HG03064 (cell line): ENCODE measurements around the gene SMG9.
A peak's percentile ranks its signal among the peaks of the same experiment; 100 is the strongest.

Experiments used
- ATAC-seq: cut with Tn5 transposase; IDR thresholded peaks from one replicate; pipeline ENCODE4 v1.9.1; 2021; ENCODE audit warnings: low read depth; ENCODE audit not compliant: unreplicated experiment

The SMG9 gene, protein sequence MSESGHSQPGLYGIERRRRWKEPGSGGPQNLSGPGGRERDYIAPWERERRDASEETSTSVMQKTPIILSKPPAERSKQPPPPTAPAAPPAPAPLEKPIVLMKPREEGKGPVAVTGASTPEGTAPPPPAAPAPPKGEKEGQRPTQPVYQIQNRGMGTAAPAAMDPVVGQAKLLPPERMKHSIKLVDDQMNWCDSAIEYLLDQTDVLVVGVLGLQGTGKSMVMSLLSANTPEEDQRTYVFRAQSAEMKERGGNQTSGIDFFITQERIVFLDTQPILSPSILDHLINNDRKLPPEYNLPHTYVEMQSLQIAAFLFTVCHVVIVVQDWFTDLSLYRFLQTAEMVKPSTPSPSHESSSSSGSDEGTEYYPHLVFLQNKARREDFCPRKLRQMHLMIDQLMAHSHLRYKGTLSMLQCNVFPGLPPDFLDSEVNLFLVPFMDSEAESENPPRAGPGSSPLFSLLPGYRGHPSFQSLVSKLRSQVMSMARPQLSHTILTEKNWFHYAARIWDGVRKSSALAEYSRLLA

DNA sequence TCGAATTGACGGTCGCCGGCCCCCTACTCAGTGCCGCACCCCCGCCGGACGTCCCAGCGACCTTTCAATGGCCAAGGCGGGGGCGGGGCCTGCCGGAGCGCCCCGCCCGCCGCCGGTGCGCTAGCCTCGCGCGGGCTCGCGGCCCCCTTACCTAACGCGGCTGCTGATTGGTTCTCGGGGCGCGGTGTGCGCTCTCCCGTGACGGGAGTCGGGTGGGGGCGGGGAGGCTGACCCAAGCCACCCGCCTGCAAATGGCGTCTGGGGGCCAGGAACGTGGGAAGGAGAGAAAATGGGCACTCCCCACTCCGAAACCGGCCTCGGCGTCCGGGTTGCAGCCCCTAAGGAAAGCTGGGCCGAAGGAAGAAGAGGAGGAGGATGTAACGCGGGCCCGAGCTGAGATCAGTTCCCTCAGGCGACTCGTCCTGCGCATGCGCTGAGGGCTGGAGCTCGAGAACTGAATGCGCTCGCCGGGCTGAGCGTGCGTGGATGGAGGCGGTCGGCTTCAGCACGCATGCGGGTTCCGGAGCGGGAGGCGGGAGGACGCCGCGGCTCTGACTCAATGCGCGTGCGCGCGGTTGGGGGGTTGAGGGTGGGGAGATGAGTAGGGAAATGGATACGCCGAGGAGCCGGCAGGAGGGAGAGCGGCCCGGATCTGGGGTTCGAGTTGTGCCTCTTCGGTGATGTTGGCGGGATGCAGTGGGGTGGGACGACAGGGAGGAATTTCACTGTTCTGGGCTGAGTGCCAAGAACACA, at the start of gene SMG9:
Gene SMG9, minus strand, starts transcription at position 460 of the 753 bp plus-strand sequence. CDS start 4,221 bp downstream, outside the sequence.
- peak; percentile 47 for ATAC-seq

GRCh38 chr19:43804432-43804831, 49.7 kb upstream of the SMG9 start:
- ATAC-seq = no peak

- no peak for ATAC-seq
Measured at GRCh38 chr19:43802216-43802951, 47.6 kb upstream of the SMG9 start, which contains the start of gene LYPD5. LYPD5 (minus strand) TSS chr19:43802447; CDS start chr19:43802380, 67 bp downstream.

DNA sequence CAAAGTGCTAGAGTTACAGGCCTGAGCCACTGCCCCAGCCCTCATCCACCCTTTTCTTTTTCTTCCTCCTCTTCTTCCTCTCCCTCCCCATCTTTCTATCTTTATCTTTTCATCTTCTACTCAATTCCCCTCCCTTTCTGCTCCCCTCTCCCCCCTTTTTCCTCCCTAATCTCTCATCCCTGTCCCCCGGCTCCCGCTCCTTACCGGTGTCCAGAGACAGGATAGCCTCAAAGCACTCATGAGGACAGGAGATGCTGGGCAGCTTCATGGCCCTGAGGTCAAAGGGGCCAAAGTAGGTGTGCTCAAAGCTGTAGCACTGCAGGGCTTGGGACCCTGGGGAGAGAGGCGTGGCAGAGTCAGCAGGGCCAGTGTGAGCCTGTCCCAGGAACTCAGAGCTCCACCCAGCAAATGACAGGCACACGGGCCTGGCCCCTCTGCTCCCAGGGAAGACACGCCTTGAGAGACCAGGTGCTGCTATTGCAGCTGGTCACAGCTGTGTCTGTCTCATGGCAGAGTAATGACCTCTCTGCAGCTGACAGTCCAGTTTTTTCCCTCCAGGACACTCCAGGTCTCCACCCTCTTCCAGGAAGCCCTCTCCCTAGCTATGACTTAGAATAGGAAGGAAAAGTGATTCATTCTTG, 44.9 kb upstream of the SMG9 start:
- no peak for ATAC-seq

DNA sequence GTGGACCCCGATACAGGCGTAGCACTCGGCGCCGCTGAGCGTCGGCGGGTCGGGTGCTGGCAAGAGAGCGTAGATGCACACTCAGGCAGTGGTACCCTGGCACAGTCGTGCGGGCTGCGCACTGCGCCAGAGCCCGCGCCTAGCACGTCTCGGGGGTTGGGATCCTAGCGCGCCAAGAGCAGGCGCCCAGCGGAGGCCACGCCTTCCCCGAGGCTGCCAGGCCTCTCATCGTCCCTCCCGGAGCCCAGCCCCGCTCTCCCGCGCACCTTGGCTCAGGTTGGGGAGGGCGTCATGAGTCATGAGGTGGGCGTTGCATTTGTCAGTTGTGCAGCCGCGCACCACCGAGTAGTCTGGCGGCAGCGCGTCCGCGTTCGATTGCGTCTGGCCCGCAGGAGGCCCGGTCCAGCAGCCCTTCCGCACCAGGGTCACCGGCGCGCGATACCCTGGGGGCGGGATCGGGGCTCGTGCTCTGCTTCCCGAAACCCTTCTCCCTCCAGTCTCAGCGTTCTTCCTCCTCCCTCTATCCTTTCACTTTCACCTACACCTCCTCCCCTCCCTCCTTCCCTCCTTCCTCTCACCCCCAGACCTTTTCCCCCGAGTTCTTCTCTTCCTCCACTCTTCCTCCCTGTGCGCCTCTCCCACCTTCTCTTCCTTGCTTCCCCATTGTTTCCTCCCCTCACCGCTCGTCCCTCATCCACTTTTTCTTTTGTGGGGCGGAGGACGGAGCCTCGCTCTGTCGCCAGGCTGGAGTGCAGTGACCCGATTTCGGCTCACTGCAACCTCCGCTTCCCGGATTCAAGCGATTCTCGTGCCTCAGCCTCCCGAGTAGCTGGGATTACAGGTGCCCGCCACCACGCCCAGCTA, 44.0 kb upstream of the SMG9 start:
- no peak for ATAC-seq

GRCh38 chr19:43798026-43798545, 43.3 kb upstream of the SMG9 start:
- ATAC-seq = no peak

DNA sequence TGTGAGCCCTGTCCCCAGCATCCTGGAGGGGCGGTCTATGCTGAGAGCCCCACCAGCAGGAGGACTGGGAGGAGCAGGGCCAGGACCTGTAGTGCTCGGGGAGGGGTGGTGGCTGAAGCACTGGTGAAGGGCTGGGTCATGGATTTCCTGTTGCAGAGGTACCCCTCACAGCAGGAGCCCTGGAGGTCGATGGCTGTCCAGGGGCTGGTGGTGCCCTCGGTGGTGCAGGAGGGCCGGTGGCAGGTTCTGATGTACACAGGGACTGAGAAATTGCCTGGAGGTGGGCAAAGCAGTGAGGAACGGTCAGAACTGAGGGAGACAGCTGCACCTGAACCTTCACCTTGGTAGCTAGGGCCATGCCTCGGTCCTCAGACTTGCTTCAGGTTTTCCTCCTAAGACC, 42.8 kb upstream of the SMG9 start:
- ATAC-seq = no peak

DNA sequence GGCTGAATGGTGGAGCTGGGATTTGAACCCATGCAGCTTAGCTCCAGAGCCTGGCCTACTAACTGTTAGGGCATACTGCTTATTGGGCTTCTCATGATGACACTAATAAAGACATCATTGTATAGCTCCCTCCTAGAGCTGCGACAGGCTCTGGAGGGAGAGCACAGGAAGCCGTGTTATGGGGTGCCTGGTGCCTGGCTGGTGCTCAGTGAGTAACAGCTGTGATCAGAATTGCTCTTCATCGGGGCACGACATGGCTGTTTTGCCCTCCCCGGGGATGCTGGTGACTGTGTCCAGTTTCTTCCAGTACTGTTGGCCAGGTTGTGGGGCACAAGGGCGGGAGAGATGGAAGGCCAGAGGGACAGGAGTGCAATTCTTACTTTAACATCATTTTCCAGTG, 42.4 kb upstream of the SMG9 start:
- ATAC-seq = no peak

DNA sequence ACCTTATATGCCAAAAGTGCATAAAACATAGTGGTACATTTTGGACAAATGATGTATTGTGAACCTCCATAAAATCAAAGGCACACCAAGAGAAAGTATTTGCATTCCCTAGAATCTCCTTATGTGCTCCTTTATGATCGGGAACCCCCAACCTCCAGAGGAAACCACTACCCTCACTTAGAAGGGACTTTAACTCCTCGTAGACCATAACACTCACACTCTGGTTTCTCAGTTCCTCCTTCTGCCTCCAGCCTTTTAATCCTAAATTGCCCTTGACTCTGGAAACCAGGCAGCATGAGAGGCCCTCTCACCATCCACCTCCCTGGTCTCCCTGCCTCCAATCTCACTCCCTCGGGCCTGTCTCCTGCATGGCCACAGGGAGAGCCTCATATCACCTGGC, 35.8 kb upstream of the SMG9 start:
- no peak for ATAC-seq

DNA sequence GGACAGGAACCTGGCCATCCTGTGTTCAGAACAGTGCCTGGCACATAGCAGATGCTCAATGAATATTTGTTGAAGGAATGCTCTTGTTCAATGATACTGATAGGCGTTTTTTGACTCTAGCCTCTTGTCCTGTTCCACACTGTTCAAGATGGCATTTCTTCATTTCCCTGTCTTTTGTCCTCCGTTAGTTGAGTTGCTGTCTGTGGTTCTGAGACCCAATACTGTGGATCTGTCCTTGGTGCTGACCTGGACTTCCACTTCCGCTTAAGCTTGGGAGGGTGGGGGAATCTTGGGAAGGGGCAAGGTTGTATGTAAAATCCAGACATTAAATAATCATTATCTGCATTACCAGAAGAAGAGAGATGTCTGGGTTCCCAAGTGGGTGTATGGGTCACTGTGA, 34.3 kb upstream of the SMG9 start:
- ATAC-seq = no peak

DNA sequence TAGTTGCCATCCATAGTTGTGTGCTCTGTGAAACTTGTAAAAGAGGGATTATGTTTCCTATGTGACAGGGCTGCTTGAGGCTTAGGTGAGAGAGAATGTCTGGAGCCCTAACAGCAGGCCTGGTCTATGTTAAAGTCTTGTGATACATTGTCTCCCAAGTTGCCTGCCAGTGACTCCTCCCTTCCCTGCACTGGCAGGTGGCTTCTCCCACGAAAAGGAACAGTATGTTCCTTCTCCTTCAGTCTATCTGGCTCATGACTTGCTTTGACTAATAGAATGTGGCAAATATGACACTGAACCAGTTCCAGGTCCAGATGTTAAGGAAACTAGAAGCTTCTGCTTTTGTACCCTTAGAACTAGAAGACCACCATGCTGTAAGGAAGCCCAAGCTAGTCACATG, 31.9 kb upstream of the SMG9 start:
- ATAC-seq = no peak

DNA sequence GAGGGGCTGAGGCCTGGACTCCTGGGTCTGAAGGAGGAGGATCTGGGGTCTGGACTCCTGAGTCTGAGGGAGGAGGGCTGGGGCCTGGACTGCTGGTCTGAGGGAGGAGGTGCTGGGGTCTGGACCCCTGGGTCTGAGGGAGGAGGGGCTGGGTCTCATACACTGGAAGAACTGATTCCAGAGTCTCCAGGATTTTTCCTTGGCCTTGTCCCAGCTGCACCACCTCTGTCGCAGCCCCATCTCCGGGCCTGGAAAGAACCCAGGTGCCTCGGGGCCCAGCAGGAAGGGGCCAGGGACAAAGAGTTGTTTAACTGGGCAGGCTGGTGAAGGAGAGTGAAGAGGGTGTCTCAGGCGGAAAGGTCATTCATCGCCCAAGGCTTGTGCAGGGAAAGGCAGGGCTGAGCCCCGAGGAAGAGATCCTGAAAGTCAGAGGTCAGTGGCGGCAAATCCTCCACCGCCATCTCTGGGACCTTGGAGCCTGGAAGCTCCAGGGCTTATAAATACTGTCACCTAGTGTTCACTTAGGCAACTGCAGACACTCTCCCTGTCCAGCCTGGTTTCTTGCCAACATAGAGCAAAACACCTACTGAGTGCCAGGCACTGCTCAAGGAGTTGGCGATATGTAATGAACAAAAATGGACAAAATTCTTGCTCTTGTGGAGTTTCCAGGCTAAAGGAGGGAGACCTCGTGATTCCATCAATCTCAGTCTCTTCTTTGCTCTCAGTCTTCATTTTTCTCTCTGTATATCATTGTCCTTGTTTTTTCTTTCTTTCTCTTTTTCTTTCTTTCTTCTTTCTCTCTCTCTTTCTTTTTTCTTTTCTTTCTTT, 30.4 kb upstream of the SMG9 start:
- no peak for ATAC-seq

- no peak for ATAC-seq
Measured at GRCh38 chr19:43784241-43784980, 29.6 kb upstream of the SMG9 start.

DNA sequence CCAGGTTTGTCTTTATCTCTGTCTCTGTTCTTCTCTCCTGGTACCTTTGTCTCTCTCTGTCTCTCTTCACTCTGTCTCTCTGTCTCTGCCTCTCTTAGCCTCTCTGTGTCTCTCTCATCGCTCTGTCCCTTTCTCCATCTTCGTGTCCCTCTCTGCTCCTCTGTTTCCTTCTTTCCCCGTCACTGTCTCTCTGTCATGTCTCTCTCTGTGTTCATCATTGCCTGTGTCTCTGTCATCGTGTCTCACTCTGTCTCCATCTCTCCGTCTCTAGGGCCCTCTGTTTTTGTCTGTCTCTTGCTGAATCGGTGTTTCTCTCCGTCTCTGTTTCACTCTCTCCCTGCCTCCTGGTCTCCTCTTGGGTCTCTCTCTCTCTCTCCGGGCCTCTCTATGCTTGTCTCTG, 28.9 kb upstream of the SMG9 start:
- no peak for ATAC-seq

GRCh38 chr19:43782689-43783231, 28.0 kb upstream of the SMG9 start:
- ATAC-seq = no peak

DNA sequence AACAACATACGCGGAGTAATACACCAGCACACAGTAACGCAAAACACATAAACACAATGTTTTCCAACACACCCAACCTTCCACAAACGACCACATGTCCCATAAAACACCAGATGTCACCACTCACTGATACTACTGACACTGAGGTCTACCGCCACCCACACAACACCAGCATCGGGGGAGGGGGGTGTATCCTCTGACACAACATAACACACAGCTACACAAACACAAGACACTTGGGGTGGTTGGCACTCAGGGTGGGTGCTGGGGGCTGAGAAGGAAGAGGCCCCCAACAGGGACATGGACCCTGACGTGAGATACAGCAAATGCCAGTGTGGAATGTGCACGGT, 27.5 kb upstream of the SMG9 start:
- no peak for ATAC-seq

DNA sequence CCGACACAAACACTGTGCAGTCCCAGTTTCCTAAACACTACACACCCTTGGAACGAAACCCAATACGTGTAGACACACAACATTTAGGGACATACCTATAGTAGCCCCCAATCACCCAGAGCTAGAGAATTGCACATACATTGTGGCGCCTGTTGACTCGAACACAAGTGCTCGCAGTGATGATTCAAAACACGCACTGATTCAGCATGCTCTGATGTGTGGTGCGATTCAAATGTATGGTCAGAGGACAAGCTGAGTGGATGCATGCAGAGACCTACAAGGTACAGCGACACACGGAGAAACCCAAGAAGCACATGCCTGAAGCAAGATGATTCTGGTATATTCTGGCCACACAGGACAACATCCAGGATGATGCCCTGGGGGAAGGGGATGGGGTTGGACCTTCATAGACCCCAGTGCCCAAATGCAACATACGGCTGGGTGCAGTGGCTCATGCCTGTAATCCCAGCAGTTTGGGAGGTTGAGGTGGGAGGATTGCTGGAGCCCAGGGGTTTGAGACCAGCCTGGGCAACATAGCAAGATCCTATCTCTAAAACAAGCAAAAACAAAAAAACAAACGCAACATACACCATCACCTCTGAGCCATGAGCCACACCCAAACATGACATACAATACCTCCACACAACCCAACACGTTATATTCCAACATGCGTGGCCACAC, 27.0 kb upstream of the SMG9 start:
- ATAC-seq = no peak
